Measurements from ENCODE around the gene MAP3K9.

DNA sequence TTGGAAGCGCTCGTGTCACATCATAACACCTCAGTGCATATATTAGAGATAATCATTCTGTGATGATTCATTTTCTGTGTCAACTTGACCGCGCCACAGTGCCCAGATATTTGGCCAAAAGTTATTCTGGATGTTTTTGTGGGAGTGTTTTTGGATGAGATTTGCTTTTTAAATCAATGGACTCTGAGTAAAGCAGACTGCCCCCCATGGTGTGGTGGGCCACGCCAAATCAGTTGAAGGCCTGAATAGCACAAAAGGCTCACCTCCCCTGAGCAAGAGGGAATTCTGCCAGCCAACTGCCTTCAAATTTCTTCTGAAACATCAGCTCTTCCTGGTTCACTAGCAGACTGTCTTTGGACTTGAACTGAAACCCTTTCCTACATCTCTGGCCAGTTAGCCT is 24.6 kb upstream of the MAP3K9 start:
- TF ChIP-seq, protein P1, sequence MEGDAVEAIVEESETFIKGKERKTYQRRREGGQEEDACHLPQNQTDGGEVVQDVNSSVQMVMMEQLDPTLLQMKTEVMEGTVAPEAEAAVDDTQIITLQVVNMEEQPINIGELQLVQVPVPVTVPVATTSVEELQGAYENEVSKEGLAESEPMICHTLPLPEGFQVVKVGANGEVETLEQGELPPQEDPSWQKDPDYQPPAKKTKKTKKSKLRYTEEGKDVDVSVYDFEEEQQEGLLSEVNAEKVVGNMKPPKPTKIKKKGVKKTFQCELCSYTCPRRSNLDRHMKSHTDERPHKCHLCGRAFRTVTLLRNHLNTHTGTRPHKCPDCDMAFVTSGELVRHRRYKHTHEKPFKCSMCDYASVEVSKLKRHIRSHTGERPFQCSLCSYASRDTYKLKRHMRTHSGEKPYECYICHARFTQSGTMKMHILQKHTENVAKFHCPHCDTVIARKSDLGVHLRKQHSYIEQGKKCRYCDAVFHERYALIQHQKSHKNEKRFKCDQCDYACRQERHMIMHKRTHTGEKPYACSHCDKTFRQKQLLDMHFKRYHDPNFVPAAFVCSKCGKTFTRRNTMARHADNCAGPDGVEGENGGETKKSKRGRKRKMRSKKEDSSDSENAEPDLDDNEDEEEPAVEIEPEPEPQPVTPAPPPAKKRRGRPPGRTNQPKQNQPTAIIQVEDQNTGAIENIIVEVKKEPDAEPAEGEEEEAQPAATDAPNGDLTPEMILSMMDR (conservative IDR thresholded peaks at IDR 0.05) = no peak
- TF ChIP-seq EZH2 (IDR thresholded peaks at IDR 0.05; ENCODE audit: low read depth) = no peak

All from PC-9 (cell line).